Tibial nerve (tissue), 4 donors: ENCODE data around the gene BUD13.

Experiments
- CTCF ChIP-seq, 5 experiments: fragments of 200-600 bp in 3 of 5; fragments of 450-650 bp in 2 of 5; sonication (generic) in 3 of 5; IDR thresholded peaks; one replicate each; pipeline ENCODE4 v1.5.1; 2016 to 2019; ENCODE audit warnings: antibody characterized with exemption in 5 of 5, mild to moderate bottlenecking in 3 of 5, moderate library complexity in 2 of 5
- EP300 ChIP-seq, 2 donors: sonication (generic); formaldehyde crosslinking; IDR thresholded peaks; one replicate each; pipeline ENCODE4 v1.6.1; 2017; ENCODE audit warnings: antibody characterized with exemption in 2 of 2, mild to moderate bottlenecking in 1 of 2
- POLR2A ChIP-seq, 2 donors: fragments of 450-650 bp; IDR thresholded peaks; one replicate each; pipeline ENCODE4 v1.6.1; 2017; ENCODE audit warnings: antibody characterized with exemption in 2 of 2, mild to moderate bottlenecking in 2 of 2, moderate library complexity in 2 of 2

- TF ChIP-seq EP300 (IDR thresholded peaks at IDR 0.05) (no peak), CTCF (IDR thresholded peaks at IDR 0.05) (no peak), POLR2A (IDR thresholded peaks at IDR 0.05) (no peak)
Observed at GRCh38 chr11:116786966-116787365, 14.2 kb upstream of the BUD13 start.
